SK-N-SH (cell line): ENCODE measurements around the gene SBDS. TPM values are rescaled to one million over a fixed set of nuclear protein-coding genes. Genes with fewer than 3 reads are reported as not detected.
A peak's percentile ranks its signal among the peaks of the same experiment; 100 is the strongest.
"Not testable (repeated sequence)": the region's sequence is repeated elsewhere in the genome, so short reads cannot be mapped to it uniquely, and the experiment has no call there.

Experiments used
- CTCF ChIA-PET: fragments of 300-600, 350-600 bp; formaldehyde crosslinking; extraction: SDS; loops from one replicate; lab custom pipeline; 2021; lab: Yijun Ruan, JAX
- POLR2A ChIA-PET: fragments of 350-600 bp; sonication (Branson Sonifier 250); formaldehyde crosslinking; extraction: SDS; loops from one replicate; lab custom pipeline; 2020; ENCODE audit warnings: antibody characterized with exemption, inconsistent platforms; lab: Yijun Ruan, JAX
- DNase-seq: peaks from one replicate; pipeline ENCODE4 v3.0.0; 2012
- H2AFZ ChIP-seq: fragments of 200-600 bp; sonication (generic); 2 replicates; pipeline ENCODE4 v1.8.1; 2016; ENCODE audit warnings: antibody characterized with exemption, mild to moderate bottlenecking, low read depth
- H3F3A ChIP-seq: fragments of 200-600 bp; sonication (generic); replicated peaks from 2 replicates; pipeline ENCODE3; 2016; ENCODE audit warnings: antibody characterized with exemption, mild to moderate bottlenecking; ENCODE audit not compliant: insufficient read depth
- H3K27ac ChIP-seq, 2 experiments: fragments of 200-500 bp in 1 of 2; fragments of 200-600 bp in 1 of 2; sonication (Bioruptor generic) in 1 of 2; sonication (generic), shearing (Covaris generic) in 1 of 2; 2 replicates each; pipeline versions ENCODE4 v1.5.1 to v1.6.1; 2014 to 2016; ENCODE audit warnings: low read depth in 2 of 2, inconsistent platforms in 1 of 2, low read length in 1 of 2, mild to moderate bottlenecking in 1 of 2, mixed read lengths in 1 of 2
- H3K27me3 ChIP-seq: fragments of 200-600 bp; sonication (generic), shearing (Covaris generic); 2 replicates; pipeline ENCODE4 v1.6.1; 2016; ENCODE audit warnings: mixed run types; ENCODE audit not compliant: insufficient read depth
- H3K36me3 ChIP-seq, 2 experiments: fragments of 200-500 bp in 1 of 2; fragments of 200-600 bp in 1 of 2; sonication (Bioruptor generic) in 1 of 2; sonication (generic) in 1 of 2; replicated peaks in 1 of 2; 2 replicates each; pipeline versions ENCODE3 to v1.5.1; 2014 to 2016; ENCODE audit warnings: low read length in 1 of 2, mild to moderate bottlenecking in 1 of 2; ENCODE audit not compliant: insufficient read depth in 2 of 2, control insufficient read depth in 1 of 2
- H3K4me1 ChIP-seq, 2 experiments: fragments of 200-500 bp in 1 of 2; fragments of 200-600 bp in 1 of 2; sonication (Bioruptor generic) in 1 of 2; sonication (generic), shearing (Covaris generic) in 1 of 2; 2 replicates each; pipeline versions ENCODE4 v1.5.1 to v1.6.1; 2014 to 2016; ENCODE audit warnings: low read depth in 1 of 2, low read length in 1 of 2, mixed run types in 1 of 2; ENCODE audit not compliant: insufficient read depth in 2 of 2, control insufficient read depth in 1 of 2
- H3K4me2 ChIP-seq: fragments of 200-600 bp; sonication (generic), shearing (Covaris generic); 2 replicates; pipeline ENCODE4 v1.6.1; 2017; ENCODE audit warnings: mixed run types
- H3K4me3 ChIP-seq, 2 experiments: fragments of 200-500 bp in 1 of 2; fragments of 200-600 bp in 1 of 2; sonication (Bioruptor generic) in 1 of 2; sonication (generic), shearing (Covaris generic) in 1 of 2; 2 replicates each; pipeline versions ENCODE4 v1.5.1 to v1.8.1; 2014 to 2016; ENCODE audit warnings: low read depth in 2 of 2, inconsistent platforms in 1 of 2, low read length in 1 of 2, mild to moderate bottlenecking in 1 of 2, mixed read lengths in 1 of 2, moderate library complexity in 1 of 2
- H3K79me2 ChIP-seq: fragments of 200-600 bp; sonication (generic); 2 replicates; pipeline ENCODE4 v1.8.1; 2017; ENCODE audit warnings: mild to moderate bottlenecking; ENCODE audit not compliant: insufficient read depth
- H3K9ac ChIP-seq: fragments of 200-600 bp; sonication (generic); 2 replicates; pipeline ENCODE4 v1.6.1; 2017; ENCODE audit warnings: mixed run types
- H3K9me2 ChIP-seq: fragments of 200-600 bp; sonication (generic); 2 replicates; pipeline ENCODE4 v1.6.1; 2017; ENCODE audit warnings: mixed run types
- H3K9me3 ChIP-seq: fragments of 200-600 bp; sonication (generic); 2 replicates; pipeline ENCODE4 v1.6.1; 2017; ENCODE audit warnings: mixed run types, mild to moderate bottlenecking, moderate library complexity
- H4K20me1 ChIP-seq: fragments of 200-600 bp; sonication (generic); 2 replicates; pipeline ENCODE4 v1.6.1; 2017; ENCODE audit warnings: mild to moderate bottlenecking, mixed run types; ENCODE audit not compliant: insufficient read depth
- CTCF ChIP-seq: fragments of 200-600 bp; sonication (generic); IDR thresholded peaks from 2 replicates; pipeline ENCODE4 v1.6.1; 2017; ENCODE audit warnings: antibody characterized with exemption, mild to moderate bottlenecking, moderate library complexity
- EP300 ChIP-seq, 2 experiments: IDR thresholded peaks; 2 replicates each; pipeline versions ENCODE4 v1.4.0 to v1.6.1; 2012; ENCODE audit warnings: borderline replicate concordance in 1 of 2, low read depth in 1 of 2, low read length in 1 of 2
- NFIC ChIP-seq: IDR thresholded peaks from 2 replicates; pipeline ENCODE4 v1.4.0; 2012; ENCODE audit warnings: borderline replicate concordance
- PBX3 ChIP-seq: IDR thresholded peaks from 2 replicates; pipeline ENCODE4; 2012
- RAD21 ChIP-seq: IDR thresholded peaks from 2 replicates; pipeline ENCODE4 v1.6.1; 2012; ENCODE audit warnings: mild to moderate bottlenecking, low read length
- SMC3 ChIP-seq: IDR thresholded peaks from 2 replicates; pipeline ENCODE4 v1.6.1; 2012; ENCODE audit warnings: low read depth, low read length, improper control_type of control experiment
- TCF12 ChIP-seq: IDR thresholded peaks from 2 replicates; pipeline ENCODE4 v1.4.0; 2012
- WGBS: methylation state at CpG from one replicate; pipeline ENCODE4 v1.1.6; 2017; ENCODE audit warnings: low lambda C conversion rate; 5-methylcytosine and 5-hydroxymethylcytosine counted together
- polyA plus RNA-seq, 3 experiments: library from polyadenylated mRNA; depleted of rRNA; stranded (reverse); fragments of >200 nt; gene quantifications; 2 replicates each; pipeline ENCODE4 v1.2.3, GENCODE V29; 2012

The SBDS gene
- polyA plus RNA-seq, 1 of the 3 experiments (the other 2 are of a cell fraction): 49.5 TPM

- POLR2A ChIA-PET, H3K9me3 ChIP-seq, H3K27me3 ChIP-seq, H4K20me1 ChIP-seq, H3K9me2 ChIP-seq, DNase-seq, H3K4me3 ChIP-seq, H3K36me3 ChIP-seq, H3K79me2 ChIP-seq, H3K4me1 ChIP-seq, H2AFZ ChIP-seq: not testable (repeated sequence)
- H3K4me2 ChIP-seq: peak overlapping the region; percentile 48
- peak overlapping the region; percentile 24; the same call in 1 of the 2 replicates for H3K9ac ChIP-seq
- H3K27ac ChIP-seq: peak overlapping the region in 1 of 2 experiments; percentile 79; a peak in 2 of 4 replicates
- peak; percentile 65 for TF ChIP-seq NFIC
- TF ChIP-seq EP300 (IDR thresholded peaks at IDR 0.05; ENCODE audit: borderline replicate concordance in 1 of 2, low read depth in 1 of 2, low read length in 1 of 2): peak in 1 of 2 experiments; percentile 21; a peak in 1 of 4 replicates
- TF ChIP-seq TCF12: peak; percentile 84
- peak; percentile 93 for TF ChIP-seq PBX3
- H3F3A ChIP-seq: peaks cover 21% of the 10 kb centered on the region
- 64% methylated on average over 5 of the region's 5 CpGs for WGBS
- CTCF ChIA-PET: interaction anchor here (0.6 to 0.9 kb wide), 2 partner anchors 23 to 1217 kb away, joined by 3 read pairs; no protein-coding TSS in a partner anchor
Observed at GRCh38 chr7:67042781-67043558, 47.6 kb upstream of the SBDS start.

- H3K9ac ChIP-seq, H3K4me1 ChIP-seq, H3K79me2 ChIP-seq, H3K4me2 ChIP-seq, DNase-seq, H3K9me2 ChIP-seq, H2AFZ ChIP-seq, H3K9me3 ChIP-seq, H3K27me3 ChIP-seq, H3K4me3 ChIP-seq, H3K36me3 ChIP-seq, H4K20me1 ChIP-seq, POLR2A ChIA-PET: not testable (repeated sequence)
- Histone ChIP-seq H3K27ac (peak overlapping the region in 1 of 2 experiments; percentile 8; a peak in 1 of 4 replicates), H3F3A (peaks cover 21% of the 10 kb centered on the region)
- TF ChIP-seq SMC3: 0 out of 2 replicates have a peak, but pooled peaks have one; percentile 12
- TF ChIP-seq CTCF: peak; percentile 71
- TF ChIP-seq RAD21: peak; percentile 53
- CTCF ChIA-PET: interaction anchor here (0.9 to 1.5 kb wide), 3 partner anchors 45 to 513 kb away, joined by 3 to 5 read pairs (median 3); no protein-coding TSS in a partner anchor
- 49% methylated on average over 2 of the region's 2 CpGs for WGBS
Observed at GRCh38 chr7:67040832-67041231, 45.4 kb upstream of the SBDS start.

GRCh38 chr7:67036432-67037395, 41.3 kb upstream of the SBDS start:
- H3K9ac ChIP-seq, POLR2A ChIA-PET, H2AFZ ChIP-seq, CTCF ChIA-PET, H3F3A ChIP-seq, H3K4me2 ChIP-seq, H3K9me2 ChIP-seq, H4K20me1 ChIP-seq, H3K79me2 ChIP-seq, H3K4me1 ChIP-seq, DNase-seq, H3K27me3 ChIP-seq, H3K4me3 ChIP-seq, H3K9me3 ChIP-seq: not testable (repeated sequence)
- Histone ChIP-seq H3K27ac (peak overlapping the region in 1 of 2 experiments; percentile 13; a peak in 1 of 4 replicates), H3K36me3 (peaks cover 0 to 22% of the 10 kb centered on the region in 2 experiments)
- 89% methylated on average over 10 of the region's 10 CpGs for WGBS
